Iris pigment epithelial cell (primary cell): ENCODE measurements around the gene HLTF.
"Not testable (repeated sequence)": the region's sequence is repeated elsewhere in the genome, so short reads cannot be mapped to it uniquely, and the experiment has no call there.

ENCODE experiments used
- DNase-seq: peaks from one replicate; pipeline ENCODE4 v3.0.0-alpha.2; 2011; ENCODE audit warnings: low read depth

The HLTF gene

GRCh38 chr3:148991219-148992026 is 94.9 kb downstream of the HLTF start, which contains the start of gene GYG1:
TSS of gene GYG1 (plus strand) at chr3:148991540. CDS start at chr3:148991641, 101 bp downstream.
- DNase-seq, result peak; percentile 86

GRCh38 chr3:148990236-148990635 is 96.1 kb downstream of the HLTF start:
- DNase-seq, result no peak

- DNase-seq, result not testable (repeated sequence)
These were observed 98.8 kb downstream of the HLTF start for GRCh38 chr3:148987551-148987950.

- no peak for DNase-seq
These were observed 105.1 kb downstream of the HLTF start for GRCh38 chr3:148981273-148981672.
